ENCODE results near the gene TENT4A.

Gene TENT4A

DNA sequence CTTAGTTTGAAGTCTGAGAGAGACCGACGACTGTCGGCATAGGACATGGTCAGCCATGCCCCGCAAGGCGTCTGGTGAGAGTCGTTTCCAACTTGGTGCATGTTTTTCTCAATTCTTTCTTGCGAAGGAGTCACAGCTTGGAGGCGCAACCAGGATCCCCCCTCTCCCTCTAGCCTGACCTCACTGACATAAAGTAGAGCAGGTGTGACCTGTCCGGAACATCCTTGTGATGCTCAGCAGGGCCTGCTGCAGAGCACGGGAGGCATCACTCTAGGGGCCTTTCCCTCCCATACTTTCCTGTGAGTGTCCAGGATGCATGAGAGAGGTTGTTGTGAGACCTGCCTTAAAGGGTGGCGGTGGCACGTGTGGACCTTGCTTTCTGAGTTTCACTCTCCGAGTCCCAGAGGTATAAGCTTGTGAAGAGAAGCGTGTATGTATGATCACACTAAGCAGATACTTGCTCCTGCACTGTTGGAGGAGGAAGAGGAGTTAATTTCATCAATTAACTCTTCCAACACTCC is 5.0 kb downstream of the TENT4A start:
- no peak for DNase-seq

GRCh38 chr5:6718718-6719117 is 5.5 kb downstream of the TENT4A start:
- DNase-seq, result no peak

DNA sequence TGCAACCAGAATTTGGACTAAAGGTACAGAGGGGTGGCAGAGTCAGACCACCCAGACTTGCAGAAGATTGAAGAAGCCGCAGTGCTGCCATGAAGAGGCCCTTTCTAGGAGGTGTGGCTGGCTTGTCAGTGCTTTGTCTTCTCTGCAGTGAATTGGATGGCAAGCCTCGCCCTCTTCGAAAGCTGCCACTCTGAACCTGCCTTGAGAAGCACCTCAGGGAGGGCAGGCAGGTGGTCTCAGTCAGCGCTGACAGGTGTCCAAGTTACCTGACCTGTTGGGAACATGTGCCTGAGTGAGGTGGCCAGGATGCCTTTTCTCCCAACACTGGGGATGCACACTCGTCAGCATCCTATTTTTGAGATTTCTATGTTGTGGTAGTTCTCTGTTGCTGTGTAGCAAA is 6.2 kb downstream of the TENT4A start:
- DNase-seq, result no peak

GRCh38 chr5:6719896-6720560 is 6.8 kb downstream of the TENT4A start:
- peak in 2 of 4 experiments; percentile 27 to 30 for DNase-seq

DNA sequence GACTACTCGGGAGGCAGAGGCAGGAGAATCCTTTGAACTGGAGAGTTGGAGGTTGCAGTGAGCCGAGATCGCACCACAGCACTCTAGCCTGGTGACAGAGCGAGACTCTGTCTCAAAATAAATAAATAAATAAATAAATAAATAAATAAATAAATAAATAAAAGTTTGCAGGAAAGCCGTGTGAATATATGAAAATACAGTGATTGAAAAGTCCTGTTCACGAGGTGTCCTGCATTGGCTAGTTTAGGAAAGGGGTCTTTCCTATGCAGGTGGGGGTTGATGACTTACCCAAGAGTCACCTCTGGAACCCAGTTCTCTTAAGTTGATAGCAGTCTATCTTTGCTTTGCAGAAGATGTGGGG is 7.3 kb downstream of the TENT4A start:
- DNase-seq, result no peak

- DNase-seq, result no peak
These were observed 8.2 kb downstream of the TENT4A start for GRCh38 chr5:6721442-6721841.

GRCh38 chr5:6722015-6722414 is 8.8 kb downstream of the TENT4A start:
- peak in 3 of 4 experiments; percentile 31 to 52 (median 35) for DNase-seq

- DNase-seq, result peak in 2 of 4 experiments; percentile 22 to 41
These were observed 10.0 kb downstream of the TENT4A start for GRCh38 chr5:6723122-6723815.

GRCh38 chr5:6723816-6724300 is 10.6 kb downstream of the TENT4A start:
- no peak for DNase-seq

DNA sequence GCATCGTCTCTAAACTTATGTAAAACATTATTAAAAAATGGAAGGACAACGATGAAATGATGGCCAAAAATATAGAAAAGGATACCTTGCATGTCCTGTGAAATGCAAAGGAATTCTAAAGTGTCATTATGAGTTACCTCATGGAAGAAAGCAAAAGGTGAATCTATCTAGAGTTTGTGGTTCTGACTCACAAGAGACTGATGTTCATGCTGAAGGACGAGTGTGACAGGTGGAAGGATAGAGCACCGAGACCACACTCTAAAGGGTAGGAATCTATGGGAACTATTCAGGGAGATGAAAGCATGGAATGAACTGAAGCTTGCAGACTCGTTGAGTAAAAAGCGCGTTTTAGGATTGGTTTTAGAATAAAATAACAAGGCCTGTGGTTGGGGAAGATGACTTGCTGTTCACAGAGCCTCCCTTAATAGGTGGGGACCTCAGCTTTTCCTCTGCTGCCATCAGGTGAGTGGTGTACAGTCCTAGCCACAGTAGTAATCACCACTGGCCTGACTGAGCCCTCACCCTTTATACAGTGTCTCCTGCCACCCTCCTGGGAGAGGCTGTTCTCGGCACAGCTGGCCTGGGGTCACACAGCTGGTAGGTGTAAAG is 11.2 kb downstream of the TENT4A start:
- DNase-seq, result no peak

- no peak for DNase-seq
These were observed 12.2 kb downstream of the TENT4A start for GRCh38 chr5:6725421-6725820.

DNA sequence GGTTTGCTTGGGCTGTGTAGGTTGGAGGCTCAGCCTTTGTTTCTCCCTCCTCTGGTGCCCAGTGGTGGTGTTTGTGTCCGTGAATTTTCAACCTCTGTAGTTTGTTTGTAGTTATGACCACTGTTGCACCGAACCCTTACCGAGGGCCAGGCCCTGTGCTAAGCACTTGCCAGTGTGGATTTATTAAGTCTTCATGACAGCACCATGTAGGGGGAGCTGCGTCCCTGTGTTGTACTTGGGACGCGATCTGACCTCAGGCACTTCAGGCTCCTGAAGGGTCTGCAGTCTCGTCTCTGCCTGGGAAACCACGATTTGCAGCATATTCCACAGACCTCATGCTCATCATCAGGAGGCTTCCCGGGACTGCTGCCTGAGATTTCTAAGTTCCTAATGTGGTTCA is 12.8 kb downstream of the TENT4A start:
- DNase-seq, result no peak

DNA sequence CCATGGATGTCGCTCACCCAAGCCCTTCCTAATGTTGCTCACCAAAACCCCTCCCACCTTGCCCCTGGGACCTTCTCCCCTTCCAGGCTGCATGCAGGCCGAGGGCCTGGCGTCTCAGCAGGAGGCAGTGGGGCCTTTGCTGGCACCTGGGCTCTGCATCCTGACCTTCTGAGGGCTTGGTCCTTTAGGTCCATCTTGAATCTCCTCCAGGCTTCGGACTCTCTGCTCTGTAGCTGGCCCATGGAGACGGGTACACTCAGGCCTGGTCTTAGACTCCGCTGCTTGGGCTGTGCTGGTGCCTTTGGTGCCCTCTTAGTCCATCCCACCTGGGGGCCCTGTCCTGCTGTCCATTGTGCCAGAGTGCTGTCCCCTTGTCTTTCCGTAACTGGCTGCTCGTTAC is 14.0 kb downstream of the TENT4A start:
- DNase-seq, result no peak

- no peak for DNase-seq
These were observed 15.0 kb downstream of the TENT4A start for GRCh38 chr5:6728011-6728794.

- DNase-seq, result no peak
These were observed 15.6 kb downstream of the TENT4A start for GRCh38 chr5:6728795-6729183.

- peak; percentile 53 to 77 (median 59) for DNase-seq
These were observed 16.4 kb downstream of the TENT4A start for GRCh38 chr5:6729386-6730310.

GRCh38 chr5:6730407-6730806 is 17.2 kb downstream of the TENT4A start:
- DNase-seq, result peak; percentile 36 to 69 (median 62)

GRCh38 chr5:6730807-6731206 is 17.6 kb downstream of the TENT4A start:
- no peak for DNase-seq

GRCh38 chr5:6731465-6732237 is 18.4 kb downstream of the TENT4A start:
- DNase-seq, result peak in 3 of 4 experiments; percentile 28 to 42 (median 29)

DNA sequence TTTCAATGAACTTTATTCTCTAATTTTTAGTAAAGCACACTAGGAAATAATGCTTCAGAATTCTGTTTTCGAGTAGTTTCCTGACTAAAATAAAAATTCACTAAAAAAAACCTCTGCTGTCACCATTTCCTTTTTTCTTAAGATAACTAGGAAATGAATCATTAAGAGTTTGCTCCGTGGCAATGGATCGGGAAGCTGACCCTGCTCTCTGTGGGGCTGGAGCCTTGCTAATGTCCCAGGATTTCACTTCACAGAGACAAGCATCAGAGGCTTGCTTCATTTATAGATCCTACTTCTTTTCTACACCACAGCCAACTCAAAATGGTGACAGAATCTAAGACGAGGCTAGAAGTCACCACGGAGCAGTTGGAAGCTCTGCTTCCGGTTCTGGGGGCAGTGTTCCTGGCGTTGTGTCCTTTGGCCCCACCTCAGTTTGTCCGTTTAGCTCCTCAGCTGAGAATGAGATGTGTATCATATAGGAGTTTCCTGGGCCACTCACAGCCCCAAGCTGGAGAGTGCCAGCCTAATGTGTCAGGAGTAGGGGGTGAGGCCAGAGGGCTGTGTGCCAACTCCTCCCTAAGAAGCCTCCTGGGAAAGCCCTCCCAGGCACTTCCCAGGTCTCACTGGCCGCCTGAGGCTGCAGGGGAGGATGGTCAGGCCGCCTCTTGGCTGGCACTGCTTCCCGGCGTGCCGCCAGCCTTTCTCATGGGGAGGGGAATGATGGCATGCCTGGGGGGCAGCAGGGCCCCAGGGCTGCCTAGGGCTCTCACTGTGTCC is 19.6 kb downstream of the TENT4A start:
- peak; percentile 51 to 73 (median 66) for DNase-seq
